GM12874 (cell line): ENCODE data around the gene TMEM269.

Experiments used
- CTCF ChIP-seq: IDR thresholded peaks from 2 replicates; pipeline ENCODE4 v1.5.1; 2011; ENCODE audit warnings: low read depth, mild to moderate bottlenecking, control low read depth, low read length, moderate library complexity; ENCODE audit not compliant: insufficient read depth

TMEM269 gene

GRCh38 chr1:42738678-42739226, 46.0 kb upstream of the TMEM269 start:
- TF ChIP-seq CTCF, result no peak

- no peak for TF ChIP-seq CTCF
Measured at GRCh38 chr1:42739753-42740700, 44.8 kb upstream of the TMEM269 start, which contains the start of gene CLDN19. Gene CLDN19 (minus strand): TSS chr1:42740236. CDS start chr1:42740063, 173 bp downstream.

- no peak for TF ChIP-seq CTCF
Measured at GRCh38 chr1:42740851-42741580, 43.8 kb upstream of the TMEM269 start.

- no peak for TF ChIP-seq CTCF
Measured at GRCh38 chr1:42741706-42742105, 43.1 kb upstream of the TMEM269 start.

- no peak for TF ChIP-seq CTCF
Measured at GRCh38 chr1:42742141-42742540, 42.6 kb upstream of the TMEM269 start.

- TF ChIP-seq CTCF, result no peak
Measured at GRCh38 chr1:42742617-42743316, 42.0 kb upstream of the TMEM269 start.
